HS-27A (cell line): Measurements from ENCODE around the gene USP27X.

Source experiments
- DNase-seq: peaks from one replicate; pipeline ENCODE4 v3.0.0-alpha.2; 2012; ENCODE audit warnings: low read depth, missing footprints

The USP27X gene

GRCh38 chrX:49884290-49884862 lies 5.1 kb downstream of the USP27X start:
- DNase-seq: peak; percentile 3

GRCh38 chrX:49892542-49892941 lies 13.3 kb downstream of the USP27X start:
- DNase-seq: no peak

DNA sequence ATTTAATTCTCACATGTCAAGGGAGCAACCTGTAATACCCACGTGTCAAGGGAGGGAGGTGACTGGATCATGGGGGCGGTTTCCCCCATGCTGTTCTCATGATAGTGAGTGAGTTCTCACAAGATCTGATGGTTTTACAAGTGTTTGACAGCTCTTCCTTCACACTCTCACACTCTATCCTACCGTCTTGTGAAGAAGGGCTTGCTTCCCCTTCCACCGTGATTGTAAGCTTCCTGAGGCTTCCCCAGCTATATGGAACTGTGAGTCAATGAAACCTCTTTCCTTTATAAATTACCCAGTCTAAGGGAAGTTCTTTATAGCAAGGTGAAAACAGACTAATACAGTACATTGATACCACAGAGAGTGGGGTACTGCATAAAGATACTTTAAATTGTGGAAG lies 17.7 kb downstream of the USP27X start:
- DNase-seq: no peak

- DNase-seq: no peak
These were observed 21.8 kb downstream of the USP27X start for GRCh38 chrX:49901048-49901447.

GRCh38 chrX:49910344-49910743 lies 31.1 kb downstream of the USP27X start:
- no peak for DNase-seq

- DNase-seq: no peak
These were observed 32.8 kb downstream of the USP27X start for GRCh38 chrX:49912086-49912485.

DNA sequence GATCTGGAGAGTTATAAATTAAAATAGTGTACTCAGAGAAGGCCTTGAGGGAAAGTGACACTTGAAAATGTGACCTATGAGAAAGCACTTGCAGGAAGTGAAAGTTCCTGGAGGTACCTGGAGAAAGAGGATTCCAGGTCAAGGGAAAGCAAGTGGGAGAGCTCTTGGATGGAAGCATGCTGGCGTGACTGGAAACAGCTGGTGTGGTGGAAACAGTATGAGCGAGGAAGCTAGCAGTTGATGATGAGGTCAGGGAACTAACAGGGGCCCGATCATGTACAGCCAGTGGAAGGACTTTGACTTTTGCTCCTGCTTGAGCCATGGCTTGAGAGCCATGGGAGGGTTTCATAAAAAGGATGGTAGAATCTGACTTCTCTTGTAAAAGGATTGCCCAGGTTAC lies 33.6 kb downstream of the USP27X start:
- no peak for DNase-seq

DNA sequence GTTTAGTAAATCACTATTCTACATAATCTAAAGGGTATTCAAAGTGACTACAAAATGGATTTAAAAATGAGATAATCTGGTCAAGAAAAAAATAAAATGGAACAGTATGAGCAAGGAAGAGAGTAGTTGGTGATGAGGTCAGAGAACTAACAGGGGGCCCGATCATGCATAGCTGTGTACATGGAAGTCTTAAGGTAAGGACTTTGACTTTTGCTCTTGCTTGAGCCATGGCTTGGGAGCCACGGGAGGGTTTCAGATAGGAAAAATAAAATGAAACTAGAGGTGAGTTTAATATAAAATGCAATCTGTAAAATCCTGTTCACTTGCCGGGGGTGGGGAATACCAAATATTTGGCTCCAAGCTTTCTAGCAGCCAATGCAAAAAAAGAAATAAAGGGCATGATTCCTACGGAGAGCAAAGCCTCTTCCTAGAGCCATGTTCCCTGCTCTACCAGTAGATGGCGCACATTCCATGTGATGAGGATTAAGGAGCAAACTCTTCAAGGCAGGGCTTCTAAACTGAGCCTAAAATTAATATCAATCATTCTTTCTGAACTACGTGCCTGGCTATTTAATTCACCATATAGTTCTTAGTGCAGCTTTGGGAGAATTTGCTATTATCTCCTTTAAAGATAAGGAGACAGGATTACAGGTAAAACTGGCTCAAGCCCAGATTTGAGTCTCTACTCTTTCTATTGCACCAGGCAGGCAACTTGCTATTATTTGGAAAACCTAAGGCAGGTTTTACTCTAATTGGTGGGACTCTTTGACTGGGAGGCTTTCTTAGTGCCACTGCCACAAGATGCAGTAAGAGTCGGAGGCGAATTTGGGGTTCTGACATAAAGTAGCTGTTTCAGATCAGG lies 36.3 kb downstream of the USP27X start:
- DNase-seq: no peak

- DNase-seq: no peak
These were observed 40.3 kb downstream of the USP27X start for GRCh38 chrX:49919617-49920016.

DNA sequence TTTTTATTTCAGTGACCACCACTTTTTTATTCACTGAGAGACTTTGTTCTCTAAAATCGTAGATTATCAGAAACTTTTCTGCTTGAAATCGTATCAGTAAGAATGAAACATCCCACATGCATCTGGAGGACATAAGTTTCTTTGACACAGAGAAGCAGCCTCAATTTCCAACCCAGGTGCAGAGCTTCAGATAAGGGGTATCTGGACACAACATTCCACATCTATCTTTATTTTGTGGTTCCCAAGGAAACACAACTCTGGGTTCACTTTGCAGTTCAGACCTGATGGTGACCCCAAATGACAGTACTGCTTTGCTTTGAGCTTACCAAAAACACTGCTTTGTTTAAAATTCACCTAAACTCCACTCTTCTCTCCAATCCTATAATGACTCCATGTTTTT lies 41.8 kb downstream of the USP27X start:
- no peak for DNase-seq

GRCh38 chrX:49922291-49923241 lies 43.3 kb downstream of the USP27X start, which contains the start of gene CLCN5:
CLCN5 (plus strand) TSS chrX:49922596; CDS start chrX:49925299, 2,703 bp downstream.
- DNase-seq: peak; percentile 47

DNA sequence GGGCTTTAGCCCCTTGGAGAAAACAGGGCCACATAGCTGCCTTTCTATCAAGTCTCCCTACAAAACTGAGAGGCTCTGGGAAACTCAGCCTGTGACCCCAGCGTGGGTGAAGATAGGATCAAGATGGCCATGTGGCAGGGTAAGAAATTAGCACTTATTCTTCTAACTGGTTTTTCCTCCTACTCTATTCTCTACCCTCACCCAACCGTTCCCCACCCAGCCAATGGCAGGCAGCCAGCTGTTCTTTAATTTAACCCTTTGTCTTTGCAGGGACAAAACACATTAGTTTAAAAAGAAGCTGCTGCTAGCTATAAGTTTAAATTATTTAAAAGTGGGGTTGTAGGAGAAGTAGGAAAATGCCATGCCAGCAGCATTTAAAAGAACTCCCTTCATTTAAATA lies 45.9 kb downstream of the USP27X start:
- no peak for DNase-seq

- no peak for DNase-seq
These were observed 50.8 kb downstream of the USP27X start for GRCh38 chrX:49930039-49930438.
